ENCODE data around the gene ZNF280C. TPM values are rescaled to one million over a fixed set of nuclear protein-coding genes. Genes with fewer than 3 reads are reported as not detected.

Gene ZNF280C
- total RNA-seq, 2 experiments from 2014 or later, result 5.7 to 10.8 TPM

GRCh38 chrX:130179579-130180215 is 89.0 kb downstream of the ZNF280C start:
- H3K9me2 ChIP-seq (ENCODE audit: insufficient read depth, low read length), result no peaks in the 10 kb centered on the region
- no peaks in the 10 kb centered on the region for H3K79me2 ChIP-seq (ENCODE audit: insufficient read depth, low read depth, low read length)
- no peak overlapping the region for H3K27ac ChIP-seq (ENCODE audit: low read depth, low read length, poor library complexity, severe bottlenecking)
- no peak for DNase-seq (ENCODE audit: low spot score)
- no TSS peak for BruUV-seq (replicated peaks)
- H2AFZ ChIP-seq (ENCODE audit: low read length), result no peak overlapping the region
- no peaks in the 10 kb centered on the region for H3K9me3 ChIP-seq (ENCODE audit: low read length)
- ChIA-PET POLR2A (interaction anchor here (1.1 kb wide), 1 partner anchor 20 kb away, joined by 3 read pairs; no protein-coding TSS in a partner anchor), CTCF (ENCODE audit: unreplicated experiment) (no interaction called here)
- H3K4me3 ChIP-seq (ENCODE audit: low read depth, low read length, poor library complexity, severe bottlenecking), result no peak overlapping the region
- no peak for TF ChIP-seq EZH2phosphoT487 (IDR thresholded peaks at IDR 0.05; ENCODE audit: borderline replicate concordance, low read depth, low read length)
- H4K20me1 ChIP-seq (ENCODE audit: insufficient read depth, low read length), result no peaks in the 10 kb centered on the region
- H3K4me2 ChIP-seq (ENCODE audit: low read length), result no peak overlapping the region
- no peaks in the 10 kb centered on the region for H3K36me3 ChIP-seq (ENCODE audit: insufficient read depth, low read length)
- intact Hi-C loops (cut with micrococcal nuclease; ENCODE audit: unreplicated experiment), result loop anchor here (10.0 kb wide), 1 partner anchor 395 kb away; no protein-coding TSS in a partner anchor
- peaks cover 42% of the 10 kb centered on the region for H3K4me1 ChIP-seq (ENCODE audit: insufficient read depth, low read length, poor library complexity, severe bottlenecking)

GRCh38 chrX:130179170-130179569 is 89.5 kb downstream of the ZNF280C start:
- no peak overlapping the region for H3K4me2 ChIP-seq (ENCODE audit: low read length)
- ChIA-PET CTCF (ENCODE audit: unreplicated experiment) (interaction anchor here (0.6 kb wide), 1 partner anchor 9 kb away, joined by 3 read pairs; no protein-coding TSS in a partner anchor), POLR2A (no interaction called here)
- no peak overlapping the region for H2AFZ ChIP-seq (ENCODE audit: low read length)
- H3K4me3 ChIP-seq (ENCODE audit: low read depth, low read length, poor library complexity, severe bottlenecking), result no peak overlapping the region
- no peak for DNase-seq (ENCODE audit: low spot score)
- intact Hi-C loops (cut with micrococcal nuclease; ENCODE audit: unreplicated experiment), result loop anchor here (10.0 kb wide), 1 partner anchor 394 kb away; no protein-coding TSS in a partner anchor
- BruUV-seq (replicated peaks), result no TSS peak
- TF ChIP-seq CTCF (conservative IDR thresholded peaks at IDR 0.05; ENCODE audit: low read length), result no peak
- no peak for TF ChIP-seq EZH2phosphoT487 (IDR thresholded peaks at IDR 0.05; ENCODE audit: borderline replicate concordance, low read depth, low read length)
- no peaks in the 10 kb centered on the region for H3K9me2 ChIP-seq (ENCODE audit: insufficient read depth, low read length)
- peaks cover 38% of the 10 kb centered on the region for H3K4me1 ChIP-seq (ENCODE audit: insufficient read depth, low read length, poor library complexity, severe bottlenecking)
- no peaks in the 10 kb centered on the region for H3K9me3 ChIP-seq (ENCODE audit: low read length)
- no peaks in the 10 kb centered on the region for H4K20me1 ChIP-seq (ENCODE audit: insufficient read depth, low read length)
- H3K79me2 ChIP-seq (ENCODE audit: insufficient read depth, low read depth, low read length), result no peaks in the 10 kb centered on the region
- no peak overlapping the region for H3K27ac ChIP-seq (ENCODE audit: low read depth, low read length, poor library complexity, severe bottlenecking)
- H3K36me3 ChIP-seq (ENCODE audit: insufficient read depth, low read length), result no peaks in the 10 kb centered on the region

GRCh38 chrX:130176942-130177341 is 91.8 kb downstream of the ZNF280C start:
- Histone ChIP-seq H3K36me3 (ENCODE audit: insufficient read depth, low read length) (no peaks in the 10 kb centered on the region), H2AFZ (ENCODE audit: low read length) (peak overlapping the region; percentile 68; the same call in 1 of the 2 replicates), H3K9me3 (ENCODE audit: low read length) (no peaks in the 10 kb centered on the region), H3K79me2 (ENCODE audit: insufficient read depth, low read depth, low read length) (no peaks in the 10 kb centered on the region), H3K4me2 (ENCODE audit: low read length) (peak overlapping the region; percentile 67), H3K9me2 (ENCODE audit: insufficient read depth, low read length) (no peaks in the 10 kb centered on the region), H3K27ac (ENCODE audit: low read depth, low read length, poor library complexity, severe bottlenecking) (peak overlapping the region; percentile 48), H4K20me1 (ENCODE audit: insufficient read depth, low read length) (no peaks in the 10 kb centered on the region), H3K4me1 (ENCODE audit: insufficient read depth, low read length, poor library complexity, severe bottlenecking) (peaks cover 50% of the 10 kb centered on the region), H3K4me3 (ENCODE audit: low read depth, low read length, poor library complexity, severe bottlenecking) (no peak overlapping the region)
- ChIA-PET POLR2A (interaction anchor here (0.8 to 1.6 kb wide), 4 partner anchors 11 to 19 kb away, joined by 3 to 6 read pairs (median 3); partner anchors contain the start of gene AIFM1), CTCF (ENCODE audit: unreplicated experiment) (interaction anchor here (0.7 kb wide), 1 partner anchor 9 kb away, joined by 3 read pairs; no protein-coding TSS in a partner anchor)
- TF ChIP-seq CTCF (conservative IDR thresholded peaks at IDR 0.05; ENCODE audit: low read length) (no peak), EZH2phosphoT487 (IDR thresholded peaks at IDR 0.05; ENCODE audit: borderline replicate concordance, low read depth, low read length) (no peak)
- no TSS peak for BruUV-seq (replicated peaks)
- intact Hi-C loops (cut with micrococcal nuclease; ENCODE audit: unreplicated experiment), result loop anchor here (10.0 kb wide), 1 partner anchor 392 kb away; no protein-coding TSS in a partner anchor
- DNase-seq (ENCODE audit: low spot score), result no peak

Data from OCI-LY7 (cell line).